ENCODE data around the gene PES1. TPM values are rescaled to one million over a fixed set of nuclear protein-coding genes. Genes with fewer than 3 reads are reported as not detected.
"Not testable (repeated sequence)": the region's sequence is repeated elsewhere in the genome, so short reads cannot be mapped to it uniquely, and the experiment has no call there.

PES1 gene
- total RNA-seq, 2 donors from 2014 or later = 94.5 to 173 TPM

- H3K9me3 Mint-ChIP-seq = no peaks in the 10 kb centered on the region
- ATAC-seq = no peak
- no peak overlapping the region for H3K4me3 Mint-ChIP-seq
- H3K4me1 Mint-ChIP-seq (ENCODE audit: low read depth in 2 of 2) = peaks cover 13 to 21% of the 10 kb centered on the region in 2 donors
- peaks cover 0 to 3% of the 10 kb centered on the region in 2 donors for H3K27me3 Mint-ChIP-seq
- H3K27ac Mint-ChIP-seq = no peak overlapping the region
- no peaks in the 10 kb centered on the region for H3K36me3 Mint-ChIP-seq
- no peak for DNase-seq (ENCODE audit: low spot score)
Observed at GRCh38 chr22:30603801-30604200, 12.1 kb upstream of the PES1 start.

DNA sequence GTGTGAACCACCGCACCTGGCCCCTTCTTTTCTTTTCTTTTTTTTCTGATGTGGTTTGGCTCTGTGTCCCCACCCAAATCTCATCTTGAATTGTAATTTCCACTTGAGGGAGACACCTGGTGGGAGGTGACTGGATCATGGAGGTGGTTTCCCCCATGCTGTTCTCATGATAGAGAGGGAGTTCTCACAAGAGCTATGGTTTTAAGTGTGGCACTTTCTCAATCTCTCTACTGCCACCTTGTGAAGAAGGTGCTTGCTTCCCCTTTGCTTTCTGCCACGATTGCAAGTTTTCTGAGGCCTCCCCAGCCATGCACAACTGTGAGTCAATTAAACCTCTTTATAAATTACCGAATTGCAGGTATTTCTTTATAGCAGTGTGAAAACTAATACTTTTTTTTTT, 10.3 kb upstream of the PES1 start:
- peaks cover 7 to 15% of the 10 kb centered on the region in 2 donors for H3K4me1 Mint-ChIP-seq (ENCODE audit: low read depth in 2 of 2)
- DNase-seq (ENCODE audit: low spot score) = no peak
- no peak overlapping the region for H3K4me3 Mint-ChIP-seq
- H3K27ac Mint-ChIP-seq = no peak overlapping the region
- H3K27me3 Mint-ChIP-seq = no peaks in the 10 kb centered on the region
- no peaks in the 10 kb centered on the region for H3K9me3 Mint-ChIP-seq
- no peak for ATAC-seq
- H3K36me3 Mint-ChIP-seq = no peaks in the 10 kb centered on the region

- Mint-ChIP-seq H3K27me3 (no peaks in the 10 kb centered on the region), H3K36me3 (no peaks in the 10 kb centered on the region), H3K27ac (no peak overlapping the region), H3K4me1 (ENCODE audit: low read depth in 2 of 2) (peaks cover 5 to 12% of the 10 kb centered on the region in 2 donors), H3K9me3 (no peaks in the 10 kb centered on the region), H3K4me3 (no peak overlapping the region)
- ATAC-seq (no peak), DNase-seq (ENCODE audit: low spot score) (no peak)
Observed at GRCh38 chr22:30601464-30601863, 9.8 kb upstream of the PES1 start.

DNA sequence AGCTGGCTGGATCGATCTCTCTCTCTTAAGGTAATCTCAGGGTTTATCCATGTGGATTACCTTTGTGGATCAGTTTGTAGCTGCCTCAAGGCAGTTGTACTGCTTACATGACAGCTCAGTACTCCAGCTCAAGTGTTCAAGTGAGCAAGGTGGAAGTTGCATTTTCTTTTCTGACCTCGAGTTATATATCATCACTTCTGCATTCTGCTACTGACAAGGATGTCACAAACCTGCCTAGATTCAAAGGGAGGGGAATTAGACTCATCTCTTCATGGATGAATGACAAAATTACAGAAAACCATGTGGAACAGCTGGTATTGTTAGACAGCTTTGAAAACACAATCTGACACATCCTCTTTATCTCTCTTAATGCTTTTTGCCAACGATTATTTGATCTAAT, 9.2 kb upstream of the PES1 start:
- Mint-ChIP-seq H3K27me3 (no peaks in the 10 kb centered on the region), H3K4me3 (no peak overlapping the region), H3K9me3 (no peaks in the 10 kb centered on the region), H3K36me3 (no peaks in the 10 kb centered on the region), H3K27ac (no peak overlapping the region), H3K4me1 (ENCODE audit: low read depth in 2 of 2) (peaks cover 5 to 11% of the 10 kb centered on the region in 2 donors)
- DNase-seq (ENCODE audit: low spot score) (no peak), ATAC-seq (no peak)

DNA sequence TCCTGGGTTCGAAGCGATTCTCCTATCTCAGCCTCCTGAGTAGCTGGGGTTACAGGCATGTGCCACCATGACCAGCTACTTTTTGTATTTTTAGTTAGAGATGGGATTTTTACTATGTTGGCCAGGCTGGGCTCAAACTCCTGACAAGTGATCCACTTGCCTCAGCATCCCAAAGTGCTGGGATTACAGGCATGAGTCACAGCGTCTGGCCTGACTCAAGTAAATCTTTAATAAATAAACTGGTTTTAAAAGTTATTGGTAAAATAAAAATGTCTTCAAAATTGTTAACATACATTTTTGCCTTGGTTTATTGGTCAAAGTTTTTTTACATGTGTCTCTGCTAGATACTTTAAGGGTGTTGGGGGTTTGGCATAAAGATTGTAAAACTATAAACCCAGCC, 7.3 kb upstream of the PES1 start:
- no peaks in the 10 kb centered on the region for H3K36me3 Mint-ChIP-seq
- H3K9me3 Mint-ChIP-seq = no peaks in the 10 kb centered on the region
- DNase-seq (ENCODE audit: low spot score) (no peak), ATAC-seq (no peak)
- no peak overlapping the region for H3K27ac Mint-ChIP-seq
- H3K4me1 Mint-ChIP-seq (ENCODE audit: low read depth in 2 of 2) = peaks cover 0 to 3% of the 10 kb centered on the region in 2 donors
- no peaks in the 10 kb centered on the region for H3K27me3 Mint-ChIP-seq
- no peak overlapping the region for H3K4me3 Mint-ChIP-seq

- ATAC-seq = no peak
Observed at GRCh38 chr22:30596886-30597285, 5.2 kb upstream of the PES1 start.

DNA sequence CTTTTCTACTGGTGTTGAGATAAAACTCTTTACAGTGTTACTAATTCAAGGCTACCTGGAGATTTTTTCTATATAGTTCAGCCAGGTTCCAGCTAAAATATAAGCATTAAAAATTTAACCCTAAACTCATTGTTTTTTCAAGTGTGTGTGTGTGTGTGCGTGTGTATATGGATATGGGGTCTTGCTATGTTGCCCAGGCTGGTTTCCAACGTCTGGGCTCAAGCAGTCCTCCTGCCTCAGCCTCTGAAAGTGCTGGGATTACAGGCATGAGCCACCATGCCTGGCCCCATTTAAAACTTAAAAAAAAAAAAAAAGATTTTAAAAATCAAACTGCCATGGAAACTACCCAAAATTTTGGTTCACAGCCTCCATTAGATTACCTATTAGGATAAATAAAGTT, 4.5 kb upstream of the PES1 start:
- no peak overlapping the region for H3K4me3 Mint-ChIP-seq
- DNase-seq (ENCODE audit: low spot score) (no peak), ATAC-seq (no peak)
- H3K4me1 Mint-ChIP-seq (ENCODE audit: low read depth in 2 of 2) = no peaks in the 10 kb centered on the region
- no peaks in the 10 kb centered on the region for H3K36me3 Mint-ChIP-seq
- H3K9me3 Mint-ChIP-seq = no peaks in the 10 kb centered on the region
- peaks cover 0 to 4% of the 10 kb centered on the region in 2 donors for H3K27me3 Mint-ChIP-seq
- H3K27ac Mint-ChIP-seq = no peak overlapping the region

More at GRCh38 chr22:30596886-30597285, 5.2 kb upstream of the PES1 start:
- Mint-ChIP-seq H3K36me3 (no peaks in the 10 kb centered on the region), H3K27me3 (peaks cover 0 to 4% of the 10 kb centered on the region in 2 donors), H3K27ac (no peak overlapping the region), H3K9me3 (no peaks in the 10 kb centered on the region), H3K4me3 (no peak overlapping the region), H3K4me1 (ENCODE audit: low read depth in 2 of 2) (no peaks in the 10 kb centered on the region)
- DNase-seq (ENCODE audit: low spot score) = no peak

DNA sequence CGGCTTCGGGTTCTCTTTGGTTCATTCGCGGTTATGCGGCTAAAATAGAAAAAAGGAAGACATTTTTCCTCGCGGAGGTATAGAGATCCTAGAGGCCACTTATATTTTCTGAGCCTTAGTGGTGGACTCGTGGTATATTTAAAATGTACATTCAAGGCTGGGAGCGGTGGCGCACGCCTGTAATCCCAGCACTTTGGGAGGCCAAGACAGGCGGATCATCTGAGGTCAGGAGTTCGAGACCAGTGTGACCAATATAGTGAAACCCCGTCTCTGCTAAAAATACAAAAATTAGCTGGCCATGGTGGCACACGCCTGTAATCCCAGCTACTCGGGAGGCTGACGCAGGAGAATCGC, 627 bp upstream of the PES1 start:
- not testable (repeated sequence) for ATAC-seq; H3K27ac Mint-ChIP-seq; DNase-seq (ENCODE audit: low spot score); H3K9me3 Mint-ChIP-seq; H3K4me3 Mint-ChIP-seq; H3K4me1 Mint-ChIP-seq (ENCODE audit: low read depth in 2 of 2); H3K36me3 Mint-ChIP-seq; H3K27me3 Mint-ChIP-seq

DNA sequence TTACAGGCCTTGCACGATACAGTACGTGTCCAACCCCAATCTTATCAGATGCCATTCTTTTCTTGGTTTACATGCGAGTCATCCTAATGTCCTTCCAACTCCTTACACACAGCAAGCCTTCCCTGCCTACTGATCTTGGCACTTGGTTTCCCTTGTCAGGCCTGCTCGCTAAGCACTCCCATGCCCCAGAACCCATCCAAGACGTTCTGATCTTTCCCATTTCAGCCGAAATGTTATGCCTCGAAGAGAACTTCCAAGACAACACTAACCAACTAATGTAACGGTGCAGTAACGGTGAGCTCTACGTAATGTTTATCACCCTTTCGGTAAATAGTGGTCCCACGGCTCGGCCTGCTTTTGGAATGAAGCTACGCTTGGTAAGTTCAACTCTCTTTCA, 521 bp downstream of the PES1 start:
- ATAC-seq = no peak
- Mint-ChIP-seq H3K4me3 (no peak overlapping the region), H3K4me1 (ENCODE audit: low read depth in 2 of 2) (peaks cover 0 to 4% of the 10 kb centered on the region in 2 donors), H3K9me3 (no peaks in the 10 kb centered on the region), H3K27me3 (peaks cover 0 to 4% of the 10 kb centered on the region in 2 donors), H3K27ac (no peak overlapping the region), H3K36me3 (peaks cover 4% of the 10 kb centered on the region)
- no peak for DNase-seq (ENCODE audit: low spot score)

- no peaks in the 10 kb centered on the region for H3K9me3 Mint-ChIP-seq
- no peaks in the 10 kb centered on the region for H3K27me3 Mint-ChIP-seq
- ATAC-seq = no peak
- no peak overlapping the region for H3K4me3 Mint-ChIP-seq
- no peak for DNase-seq (ENCODE audit: low spot score)
- no peak overlapping the region for H3K27ac Mint-ChIP-seq
- H3K36me3 Mint-ChIP-seq = peaks cover 5% of the 10 kb centered on the region
- peaks cover 2 to 4% of the 10 kb centered on the region in 2 donors for H3K4me1 Mint-ChIP-seq (ENCODE audit: low read depth in 2 of 2)
Observed at GRCh38 chr22:30586414-30586813, 5.3 kb downstream of the PES1 start.

DNA sequence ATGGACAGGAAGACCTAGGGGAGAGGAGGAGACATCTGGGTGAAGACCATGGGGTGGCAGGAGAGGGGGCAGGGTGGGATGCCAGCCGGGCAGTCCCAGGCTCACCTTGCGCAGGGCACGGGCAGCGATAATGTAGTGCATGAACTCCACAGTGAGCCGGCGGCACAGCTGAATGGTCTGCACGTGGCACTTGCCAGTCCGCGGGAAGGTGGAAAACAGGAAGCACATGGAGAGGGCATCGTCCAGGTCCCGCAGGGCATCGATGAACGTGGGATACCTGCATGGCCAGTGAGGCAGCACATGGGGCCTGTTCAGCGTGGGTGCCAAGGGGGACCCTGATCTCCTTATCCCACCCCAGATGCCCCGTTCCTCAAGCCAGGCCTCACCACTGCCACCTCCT, 7.3 kb downstream of the PES1 start:
- Mint-ChIP-seq H3K4me1 (ENCODE audit: low read depth in 2 of 2) (peaks cover 2 to 4% of the 10 kb centered on the region in 2 donors), H3K27me3 (no peaks in the 10 kb centered on the region), H3K4me3 (no peak overlapping the region), H3K9me3 (no peaks in the 10 kb centered on the region), H3K27ac (no peak overlapping the region), H3K36me3 (peaks cover 10% of the 10 kb centered on the region)
- DNase-seq (ENCODE audit: low spot score) = no peak
- ATAC-seq = no peak

DNA sequence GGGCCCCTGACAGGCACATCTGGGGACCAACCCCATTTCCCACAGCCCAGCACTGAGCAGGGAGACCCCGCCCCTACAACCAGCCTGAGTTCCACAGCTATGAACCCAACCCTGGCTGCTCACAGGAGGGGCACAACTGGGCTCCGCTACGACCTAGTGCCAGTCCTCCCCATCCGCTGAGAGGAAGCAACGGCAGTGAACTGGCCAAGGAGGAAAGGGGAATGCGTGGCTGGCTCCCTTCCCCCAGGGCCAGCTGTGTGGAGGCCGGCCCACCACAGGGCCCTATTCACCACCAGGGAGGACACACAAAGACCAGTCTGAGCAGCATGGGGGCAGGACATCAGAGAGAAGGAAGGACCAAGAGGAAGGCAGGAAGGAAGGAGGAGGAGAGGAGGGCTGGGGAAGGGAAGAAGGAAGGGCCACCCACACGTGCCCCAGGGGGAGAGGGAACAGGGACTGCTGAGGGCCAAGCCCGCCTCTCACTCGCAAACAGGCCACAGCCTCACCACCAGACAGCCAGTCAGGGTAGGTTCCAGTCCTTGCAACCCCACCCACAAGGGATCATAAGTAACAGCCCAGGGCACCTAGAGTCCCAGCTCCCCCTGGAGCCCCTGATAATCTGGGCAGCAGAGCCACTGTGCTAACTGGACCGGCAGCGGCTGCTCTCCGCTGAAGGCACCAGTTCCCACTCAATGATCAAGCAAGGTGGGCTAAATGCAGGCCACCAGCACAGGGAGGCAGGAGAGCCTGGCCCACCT, 8.7 kb downstream of the PES1 start:
- ATAC-seq (no peak), DNase-seq (ENCODE audit: low spot score) (no peak)
- Mint-ChIP-seq H3K4me3 (no peak overlapping the region), H3K27ac (no peak overlapping the region), H3K4me1 (ENCODE audit: low read depth in 2 of 2) (peaks cover 2 to 4% of the 10 kb centered on the region in 2 donors), H3K27me3 (no peaks in the 10 kb centered on the region), H3K36me3 (peaks cover 17% of the 10 kb centered on the region), H3K9me3 (no peaks in the 10 kb centered on the region)

- DNase-seq (ENCODE audit: low spot score) = no peak
- ATAC-seq = no peak
- Mint-ChIP-seq H3K4me1 (ENCODE audit: low read depth in 2 of 2) (peaks cover 2 to 4% of the 10 kb centered on the region in 2 donors), H3K4me3 (no peak overlapping the region), H3K36me3 (peaks cover 17% of the 10 kb centered on the region), H3K27me3 (no peaks in the 10 kb centered on the region), H3K27ac (no peak overlapping the region), H3K9me3 (no peaks in the 10 kb centered on the region)
Observed at GRCh38 chr22:30582051-30582450, 9.7 kb downstream of the PES1 start.

GRCh38 chr22:30580896-30581295, 10.8 kb downstream of the PES1 start:
- peaks cover 12% of the 10 kb centered on the region for H3K36me3 Mint-ChIP-seq
- H3K27ac Mint-ChIP-seq = no peak overlapping the region
- no peaks in the 10 kb centered on the region for H3K9me3 Mint-ChIP-seq
- peaks cover 0 to 2% of the 10 kb centered on the region in 2 donors for H3K4me1 Mint-ChIP-seq (ENCODE audit: low read depth in 2 of 2)
- DNase-seq (ENCODE audit: low spot score) = no peak
- H3K27me3 Mint-ChIP-seq = no peaks in the 10 kb centered on the region
- no peak for ATAC-seq
- H3K4me3 Mint-ChIP-seq = no peak overlapping the region

DNA sequence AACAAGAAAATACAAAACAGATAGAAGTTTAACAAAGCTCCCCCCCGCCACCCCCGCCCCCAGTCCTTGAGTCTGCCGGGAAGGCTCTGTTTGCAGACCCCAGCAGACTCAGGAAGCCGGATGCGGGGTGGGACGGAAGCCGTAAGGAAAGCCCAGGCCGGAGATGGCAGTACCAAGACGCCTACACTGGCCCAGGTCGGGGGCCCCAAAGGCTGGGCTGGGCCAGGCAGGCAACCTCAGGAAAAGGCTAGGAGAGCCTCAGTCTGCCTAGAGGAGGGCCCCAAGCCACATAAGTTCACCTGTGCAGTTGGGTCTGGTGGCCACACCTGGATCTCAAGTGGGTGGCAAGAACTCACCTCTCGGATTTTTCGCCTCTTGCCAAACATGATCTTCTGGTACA, 13.2 kb downstream of the PES1 start:
- DNase-seq (ENCODE audit: low spot score) = no peak
- no peaks in the 10 kb centered on the region for H3K27me3 Mint-ChIP-seq
- no peaks in the 10 kb centered on the region for H3K9me3 Mint-ChIP-seq
- peaks cover 12% of the 10 kb centered on the region for H3K36me3 Mint-ChIP-seq
- no peak overlapping the region for H3K27ac Mint-ChIP-seq
- no peak for ATAC-seq
- no peak overlapping the region for H3K4me3 Mint-ChIP-seq
- no peaks in the 10 kb centered on the region for H3K4me1 Mint-ChIP-seq (ENCODE audit: low read depth in 2 of 2)

All from natural killer cell treated with Interleukin-12 subunit alpha and Interleukin-12 subunit beta and Interleukin-15 and Interleukin-18, amount 100 ng/mL, for 72 hours (primary cell).